ENCODE measurements around the gene DPP7. TPM values are rescaled to one million over a fixed set of nuclear protein-coding genes. Genes with fewer than 3 reads are reported as not detected.

DPP7 gene
- total RNA-seq, 6 donors from 2014 or later: 108 to 394 (median 229) TPM

DNA sequence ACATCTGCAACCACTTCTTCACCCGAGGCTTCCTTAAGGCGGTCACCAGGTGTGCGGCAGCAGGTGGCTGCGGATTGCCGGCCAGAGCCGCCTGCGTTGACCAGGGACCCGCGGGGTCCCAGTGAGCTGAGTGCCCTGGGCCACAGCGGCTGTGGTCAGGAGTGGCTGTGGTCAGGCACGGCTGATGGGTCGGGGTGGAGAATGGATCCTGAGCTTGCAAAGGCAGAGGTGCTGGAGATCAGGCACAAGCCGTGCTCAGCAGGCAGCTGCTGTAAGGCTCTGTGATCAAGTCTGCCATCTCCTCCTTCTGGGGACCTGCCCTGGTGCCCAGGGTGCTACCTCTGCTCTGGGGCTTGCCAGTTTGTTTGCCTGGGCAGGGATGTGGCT, 35.1 kb downstream of the DPP7 start:
- Histone ChIP-seq H3K36me3 (peaks cover 0 to 51% (median 37%) of the 10 kb centered on the region in 4 donors), H3K4me1 (peaks cover 15 to 35% (median 16%) of the 10 kb centered on the region in 4 donors), H3K4me3 (no peak overlapping the region), H3K9me3 (no peaks in the 10 kb centered on the region), H3K27ac (no peak overlapping the region), H3K27me3 (peaks cover 0 to 6% (median 0%) of the 10 kb centered on the region in 4 donors)
- WGBS, 2 donors: 94 to 100% methylated on average over 2 to 13 of the region's 13 CpGs
- DNase-seq: no peak
- TF ChIP-seq, protein P1, sequence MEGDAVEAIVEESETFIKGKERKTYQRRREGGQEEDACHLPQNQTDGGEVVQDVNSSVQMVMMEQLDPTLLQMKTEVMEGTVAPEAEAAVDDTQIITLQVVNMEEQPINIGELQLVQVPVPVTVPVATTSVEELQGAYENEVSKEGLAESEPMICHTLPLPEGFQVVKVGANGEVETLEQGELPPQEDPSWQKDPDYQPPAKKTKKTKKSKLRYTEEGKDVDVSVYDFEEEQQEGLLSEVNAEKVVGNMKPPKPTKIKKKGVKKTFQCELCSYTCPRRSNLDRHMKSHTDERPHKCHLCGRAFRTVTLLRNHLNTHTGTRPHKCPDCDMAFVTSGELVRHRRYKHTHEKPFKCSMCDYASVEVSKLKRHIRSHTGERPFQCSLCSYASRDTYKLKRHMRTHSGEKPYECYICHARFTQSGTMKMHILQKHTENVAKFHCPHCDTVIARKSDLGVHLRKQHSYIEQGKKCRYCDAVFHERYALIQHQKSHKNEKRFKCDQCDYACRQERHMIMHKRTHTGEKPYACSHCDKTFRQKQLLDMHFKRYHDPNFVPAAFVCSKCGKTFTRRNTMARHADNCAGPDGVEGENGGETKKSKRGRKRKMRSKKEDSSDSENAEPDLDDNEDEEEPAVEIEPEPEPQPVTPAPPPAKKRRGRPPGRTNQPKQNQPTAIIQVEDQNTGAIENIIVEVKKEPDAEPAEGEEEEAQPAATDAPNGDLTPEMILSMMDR (IDR thresholded peaks at IDR 0.05): no peak
- TF ChIP-seq EP300 (IDR thresholded peaks at IDR 0.05): no peak
- ATAC-seq (ENCODE audit: low FRiP score in 2 of 2): no peak

DNA sequence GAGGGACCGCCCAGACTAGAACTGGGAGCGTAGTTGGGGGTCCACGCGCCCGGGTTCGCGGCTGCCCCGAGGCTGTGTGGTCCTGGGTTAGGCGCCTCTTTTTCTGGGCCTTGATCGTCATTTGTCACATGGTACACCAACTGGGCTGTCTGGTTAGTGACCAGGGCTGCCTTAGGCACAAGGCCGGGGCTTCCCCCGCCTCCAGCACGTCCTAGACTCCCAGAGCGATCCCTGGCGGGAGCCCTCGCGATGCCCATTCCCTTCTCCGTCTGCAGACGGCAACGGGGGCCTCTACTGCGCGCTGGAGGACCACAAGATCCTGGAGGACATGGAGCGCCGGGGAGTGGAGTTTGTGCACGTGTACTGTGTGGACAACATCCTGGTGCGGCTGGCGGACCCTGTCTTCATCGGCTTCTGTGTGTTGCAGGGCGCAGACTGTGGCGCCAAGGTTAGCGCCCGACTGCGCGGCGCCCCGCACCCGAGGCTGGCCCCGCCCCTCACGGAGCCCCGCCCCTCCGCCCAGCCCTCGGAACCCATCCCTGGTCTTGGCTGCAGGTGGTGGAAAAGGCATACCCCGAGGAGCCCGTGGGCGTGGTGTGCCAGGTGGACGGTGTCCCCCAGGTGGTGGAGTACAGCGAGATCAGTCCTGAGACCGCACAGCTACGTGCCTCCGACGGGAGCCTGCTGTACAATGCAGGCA, 35.7 kb downstream of the DPP7 start:
- ATAC-seq (ENCODE audit: low FRiP score in 2 of 2): no peak
- Histone ChIP-seq H3K27me3 (peaks cover 0 to 6% (median 0%) of the 10 kb centered on the region in 4 donors), H3K4me1 (peaks cover 15 to 36% (median 16%) of the 10 kb centered on the region in 4 donors), H3K9me3 (no peaks in the 10 kb centered on the region), H3K4me3 (peak overlapping the region in 3 of 4 donors; percentile 74 to 96 (median 74)), H3K36me3 (peaks cover 0 to 51% (median 37%) of the 10 kb centered on the region in 4 donors), H3K27ac (no peak overlapping the region)
- DNase-seq: no peak
- no peak for TF ChIP-seq POLR2A (IDR thresholded peaks at IDR 0.05)
- TF ChIP-seq POLR2AphosphoS5 (IDR thresholded peaks at IDR 0.05): no peak
- WGBS, 2 donors: 80 to 81% methylated on average over 42 to 51 of the region's 51 CpGs

DNA sequence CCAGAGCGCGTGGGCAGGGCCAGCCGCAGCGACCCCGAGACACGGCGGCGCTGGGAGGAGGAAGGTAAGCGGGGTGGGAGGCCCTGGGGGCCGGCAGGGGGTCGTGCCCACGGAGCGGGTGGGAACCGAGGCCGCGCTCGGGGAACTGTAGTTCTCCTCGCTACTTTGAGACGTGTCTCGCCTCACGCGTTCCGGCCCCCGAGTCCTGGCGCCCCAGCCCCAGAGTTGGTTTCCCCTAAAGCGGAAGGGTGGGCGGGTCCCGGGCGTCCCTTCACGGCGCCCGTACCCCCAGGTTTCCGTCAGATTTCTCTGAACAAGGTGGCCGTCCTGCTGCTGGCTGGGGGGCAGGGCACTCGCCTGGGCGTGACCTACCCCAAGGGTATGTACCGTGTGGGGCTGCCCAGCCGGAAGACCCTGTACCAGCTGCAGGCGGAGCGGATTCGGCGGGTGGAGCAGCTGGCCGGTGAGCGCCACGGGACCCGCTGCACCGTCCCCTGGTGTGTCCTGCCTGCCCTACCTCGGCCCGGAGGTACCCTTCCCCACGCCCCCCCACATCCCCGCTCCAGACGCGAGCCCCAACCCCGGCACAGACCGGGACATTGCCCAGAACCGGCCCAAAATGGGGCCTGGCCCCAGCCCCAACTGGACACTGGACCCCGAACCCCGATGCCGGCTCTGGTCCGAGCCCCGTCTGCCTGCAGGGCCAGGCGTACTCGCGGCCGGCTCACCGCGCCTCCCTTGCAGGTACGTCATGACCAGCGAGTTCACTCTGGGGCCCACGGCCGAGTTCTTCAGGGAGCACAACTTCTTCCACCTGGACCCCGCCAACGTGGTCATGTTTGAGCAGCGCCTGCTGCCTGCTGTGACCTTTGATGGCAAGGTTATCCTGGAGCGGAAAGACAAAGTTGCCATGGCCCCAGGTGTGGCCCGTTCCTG, 36.5 kb downstream of the DPP7 start:
- H3K27me3 ChIP-seq: peaks cover 0 to 6% (median 0%) of the 10 kb centered on the region in 4 donors
- H3K4me3 ChIP-seq: peak overlapping the region; percentile 74 to 96 (median 76)
- ATAC-seq (ENCODE audit: low FRiP score in 2 of 2) (no peak), DNase-seq (peak; percentile 31 to 87)
- H3K4me1 ChIP-seq: peaks cover 15 to 45% (median 16%) of the 10 kb centered on the region in 4 donors
- H3K36me3 ChIP-seq: peaks cover 0 to 44% (median 32%) of the 10 kb centered on the region in 4 donors
- no peak for TF ChIP-seq EP300 (IDR thresholded peaks at IDR 0.05)
- TF ChIP-seq POLR2A (IDR thresholded peaks at IDR 0.05): no peak
- TF ChIP-seq, protein P1 (IDR thresholded peaks at IDR 0.05): no peak
- TF ChIP-seq POLR2AphosphoS5 (IDR thresholded peaks at IDR 0.05): no peak
- 51 to 90% methylated on average over 2 to 30 of the region's 76 CpGs for WGBS, 2 donors
- H3K27ac ChIP-seq: peak overlapping the region in 3 of 4 donors; percentile 68 to 70 (median 68)
- H3K9me3 ChIP-seq: no peaks in the 10 kb centered on the region

DNA sequence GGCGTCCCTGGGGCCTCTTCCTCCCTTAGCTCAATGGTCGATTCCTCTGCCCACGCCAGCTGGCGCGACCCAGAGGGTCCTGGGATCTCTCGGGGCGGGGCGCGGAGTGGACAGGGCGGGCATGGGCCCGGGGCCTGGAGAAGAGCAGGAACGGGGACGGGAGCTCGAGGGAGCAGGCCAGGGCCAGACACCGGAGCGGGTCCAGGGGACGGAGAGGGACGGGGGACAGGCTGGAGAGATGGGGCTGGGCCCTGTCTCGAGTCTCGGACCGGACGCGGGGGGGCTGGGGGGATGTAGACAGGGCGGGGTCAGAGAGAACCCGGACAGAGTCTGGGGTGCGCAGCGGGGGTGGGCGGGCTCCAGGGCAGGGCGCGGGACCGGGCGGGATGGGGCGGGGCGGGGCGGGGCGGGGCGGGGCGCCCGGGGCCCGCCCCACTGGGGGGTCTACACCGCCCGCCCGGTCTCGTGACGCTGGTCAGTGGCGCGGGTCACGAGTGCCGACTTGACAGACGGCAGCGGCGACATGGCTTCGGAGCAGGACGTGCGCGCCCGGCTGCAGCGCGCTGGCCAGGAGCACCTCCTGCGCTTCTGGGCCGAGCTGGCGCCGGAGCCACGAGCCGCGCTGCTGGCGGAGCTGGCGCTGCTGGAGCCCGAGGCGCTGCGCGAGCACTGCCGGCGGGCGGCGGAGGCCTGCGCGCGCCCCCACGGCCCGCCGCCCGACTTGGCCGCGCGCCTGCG, 37.4 kb downstream of the DPP7 start, which contains the start of gene UAP1L1:
TSS of gene UAP1L1 (plus strand) at position 508 of the 738 bp plus-strand sequence. CDS start at position 524, 16 bp downstream.
- Histone ChIP-seq H3K27me3 (peaks cover 0 to 6% (median 0%) of the 10 kb centered on the region in 4 donors), H3K27ac (peak within 1 kb of the TSS; percentile 68 to 82 (median 73)), H3K4me1 (peaks cover 15 to 47% (median 16%) of the 10 kb centered on the region in 4 donors), H3K36me3 (peaks cover 0 to 36% (median 28%) of the 10 kb centered on the region in 4 donors), H3K4me3 (peak within 1 kb of the TSS; percentile 74 to 96 (median 76)), H3K9me3 (no peaks in the 10 kb centered on the region)
- ATAC-seq (ENCODE audit: low FRiP score in 2 of 2) (peak; percentile 75 to 80), DNase-seq (peak; percentile 91 to 94)
- WGBS, 2 donors: 2 to 4% methylated on average over 24 to 30 of the region's 87 CpGs
- TF ChIP-seq POLR2A (IDR thresholded peaks at IDR 0.05) (peak in 2 of 4 donors; percentile 37 to 71), EP300 (IDR thresholded peaks at IDR 0.05) (peak in 1 of 4 donors; percentile 22), POLR2AphosphoS5 (IDR thresholded peaks at IDR 0.05) (peak in 1 of 2 donors; percentile 72)
- TF ChIP-seq, protein P1 (IDR thresholded peaks at IDR 0.05): peak in 1 of 6 experiments; percentile 9

Measured in upper lobe of left lung (tissue), 6 donors.